ENCODE measurements around the gene NTMT1. TPM values are rescaled to one million over a fixed set of nuclear protein-coding genes. Genes with fewer than 3 reads are reported as not detected.

Gene NTMT1
- total RNA-seq, 1 donor from 2014 or later = 18.8 TPM

GRCh38 chr9:129613520-129614175, 12.3 kb upstream of the NTMT1 start:
- H3K27me3 ChIP-seq (ENCODE audit: control insufficient read depth in 3 of 3, insufficient read depth in 3 of 3, low read length in 3 of 3) = peaks cover 0 to 3% (median 0%) of the 10 kb centered on the region in 3 donors
- peaks cover 11 to 18% (median 16%) of the 10 kb centered on the region in 3 donors for H3K4me1 ChIP-seq (ENCODE audit: control insufficient read depth in 3 of 3, insufficient read depth in 3 of 3, low read length in 3 of 3)
- no peak overlapping the region for H3K27ac ChIP-seq (ENCODE audit: low read depth, low read length)
- no peak overlapping the region for H3K4me3 ChIP-seq (ENCODE audit: low read length in 3 of 3)
- no peaks in the 10 kb centered on the region for H3K36me3 ChIP-seq (ENCODE audit: control insufficient read depth in 3 of 3, insufficient read depth in 3 of 3, low read length in 3 of 3)
- no peak overlapping the region for H3K9ac ChIP-seq (ENCODE audit: low read depth in 1 of 3, low read length in 3 of 3)
- no peaks in the 10 kb centered on the region for H3K9me3 ChIP-seq (ENCODE audit: control insufficient read depth in 3 of 3, low read length in 3 of 3)

- Histone ChIP-seq H3K27me3 (ENCODE audit: control insufficient read depth in 3 of 3, insufficient read depth in 3 of 3, low read length in 3 of 3) (peaks cover 4 to 12% (median 5%) of the 10 kb centered on the region in 3 donors), H3K36me3 (ENCODE audit: control insufficient read depth in 3 of 3, insufficient read depth in 3 of 3, low read length in 3 of 3) (no peaks in the 10 kb centered on the region), H3K9ac (ENCODE audit: low read depth in 1 of 3, low read length in 3 of 3) (no peak overlapping the region), H3K9me3 (ENCODE audit: control insufficient read depth in 3 of 3, low read length in 3 of 3) (no peaks in the 10 kb centered on the region), H3K4me1 (ENCODE audit: control insufficient read depth in 3 of 3, insufficient read depth in 3 of 3, low read length in 3 of 3) (peaks cover 9 to 15% (median 9%) of the 10 kb centered on the region in 3 donors), H3K4me3 (ENCODE audit: low read length in 3 of 3) (no peak overlapping the region), H3K27ac (ENCODE audit: low read depth, low read length) (no peak overlapping the region)
Measured at GRCh38 chr9:129614932-129615331, 11.0 kb upstream of the NTMT1 start.

- Histone ChIP-seq H3K27me3 (ENCODE audit: control insufficient read depth in 3 of 3, insufficient read depth in 3 of 3, low read length in 3 of 3) (peaks cover 4 to 16% (median 12%) of the 10 kb centered on the region in 3 donors), H3K9me3 (ENCODE audit: control insufficient read depth in 3 of 3, low read length in 3 of 3) (no peaks in the 10 kb centered on the region), H3K9ac (ENCODE audit: low read depth in 1 of 3, low read length in 3 of 3) (no peak overlapping the region), H3K27ac (ENCODE audit: low read depth, low read length) (no peak overlapping the region), H3K4me3 (ENCODE audit: low read length in 3 of 3) (no peak overlapping the region), H3K4me1 (ENCODE audit: control insufficient read depth in 3 of 3, insufficient read depth in 3 of 3, low read length in 3 of 3) (peaks cover 11 to 19% (median 13%) of the 10 kb centered on the region in 3 donors), H3K36me3 (ENCODE audit: control insufficient read depth in 3 of 3, insufficient read depth in 3 of 3, low read length in 3 of 3) (no peaks in the 10 kb centered on the region)
Measured at GRCh38 chr9:129615407-129616285, 10.3 kb upstream of the NTMT1 start.

- H3K27me3 ChIP-seq (ENCODE audit: control insufficient read depth in 3 of 3, insufficient read depth in 3 of 3, low read length in 3 of 3) = peaks cover 4 to 22% (median 21%) of the 10 kb centered on the region in 3 donors
- no peak overlapping the region for H3K9ac ChIP-seq (ENCODE audit: low read depth in 1 of 3, low read length in 3 of 3)
- peaks cover 5 to 12% (median 12%) of the 10 kb centered on the region in 3 donors for H3K4me1 ChIP-seq (ENCODE audit: control insufficient read depth in 3 of 3, insufficient read depth in 3 of 3, low read length in 3 of 3)
- no peak overlapping the region for H3K4me3 ChIP-seq (ENCODE audit: low read length in 3 of 3)
- no peak overlapping the region for H3K27ac ChIP-seq (ENCODE audit: low read depth, low read length)
- no peaks in the 10 kb centered on the region for H3K9me3 ChIP-seq (ENCODE audit: control insufficient read depth in 3 of 3, low read length in 3 of 3)
- no peaks in the 10 kb centered on the region for H3K36me3 ChIP-seq (ENCODE audit: control insufficient read depth in 3 of 3, insufficient read depth in 3 of 3, low read length in 3 of 3)
Measured at GRCh38 chr9:129617167-129617566, 8.8 kb upstream of the NTMT1 start.

GRCh38 chr9:129619787-129620668, 5.9 kb upstream of the NTMT1 start:
- Histone ChIP-seq H3K9me3 (ENCODE audit: control insufficient read depth in 3 of 3, low read length in 3 of 3) (no peaks in the 10 kb centered on the region), H3K9ac (ENCODE audit: low read depth in 1 of 3, low read length in 3 of 3) (peak overlapping the region; percentile 14 to 70 (median 51)), H3K36me3 (ENCODE audit: control insufficient read depth in 3 of 3, insufficient read depth in 3 of 3, low read length in 3 of 3) (no peaks in the 10 kb centered on the region), H3K27me3 (ENCODE audit: control insufficient read depth in 3 of 3, insufficient read depth in 3 of 3, low read length in 3 of 3) (peaks cover 4 to 22% (median 21%) of the 10 kb centered on the region in 3 donors), H3K27ac (ENCODE audit: low read depth, low read length) (no peak overlapping the region), H3K4me3 (ENCODE audit: low read length in 3 of 3) (peak overlapping the region; percentile 7 to 58 (median 43)), H3K4me1 (ENCODE audit: control insufficient read depth in 3 of 3, insufficient read depth in 3 of 3, low read length in 3 of 3) (peaks cover 7 to 14% (median 12%) of the 10 kb centered on the region in 3 donors)

GRCh38 chr9:129620669-129621295, 5.2 kb upstream of the NTMT1 start, which contains the start of gene C9orf50:
C9orf50 (minus strand) TSS chr9:129621101; CDS start chr9:129620574, 527 bp downstream.
- Histone ChIP-seq H3K27ac (ENCODE audit: low read depth, low read length) (no peak within 1 kb of the TSS), H3K4me3 (ENCODE audit: low read length in 3 of 3) (peak within 1 kb of the TSS; percentile 7 to 58 (median 43)), H3K9ac (ENCODE audit: low read depth in 1 of 3, low read length in 3 of 3) (peak within 1 kb of the TSS; percentile 14 to 70 (median 51)), H3K9me3 (ENCODE audit: control insufficient read depth in 3 of 3, low read length in 3 of 3) (no peaks in the 10 kb centered on the region), H3K36me3 (ENCODE audit: control insufficient read depth in 3 of 3, insufficient read depth in 3 of 3, low read length in 3 of 3) (no peaks in the 10 kb centered on the region), H3K4me1 (ENCODE audit: control insufficient read depth in 3 of 3, insufficient read depth in 3 of 3, low read length in 3 of 3) (peaks cover 9 to 14% (median 12%) of the 10 kb centered on the region in 3 donors), H3K27me3 (ENCODE audit: control insufficient read depth in 3 of 3, insufficient read depth in 3 of 3, low read length in 3 of 3) (peaks cover 4 to 21% (median 19%) of the 10 kb centered on the region in 3 donors)

- Histone ChIP-seq H3K4me3 (ENCODE audit: low read length in 3 of 3) (no peak overlapping the region), H3K9ac (ENCODE audit: low read depth in 1 of 3, low read length in 3 of 3) (no peak overlapping the region), H3K9me3 (ENCODE audit: control insufficient read depth in 3 of 3, low read length in 3 of 3) (no peaks in the 10 kb centered on the region), H3K27me3 (ENCODE audit: control insufficient read depth in 3 of 3, insufficient read depth in 3 of 3, low read length in 3 of 3) (peaks cover 4 to 21% (median 19%) of the 10 kb centered on the region in 3 donors), H3K4me1 (ENCODE audit: control insufficient read depth in 3 of 3, insufficient read depth in 3 of 3, low read length in 3 of 3) (peaks cover 28 to 35% (median 34%) of the 10 kb centered on the region in 3 donors), H3K27ac (ENCODE audit: low read depth, low read length) (no peak overlapping the region), H3K36me3 (ENCODE audit: control insufficient read depth in 3 of 3, insufficient read depth in 3 of 3, low read length in 3 of 3) (peaks cover 0 to 4% (median 0%) of the 10 kb centered on the region in 3 donors)
Measured at GRCh38 chr9:129623331-129623730, 2.6 kb upstream of the NTMT1 start.

GRCh38 chr9:129624168-129624759, 1.7 kb upstream of the NTMT1 start:
- peaks cover 0 to 6% (median 0%) of the 10 kb centered on the region in 3 donors for H3K36me3 ChIP-seq (ENCODE audit: control insufficient read depth in 3 of 3, insufficient read depth in 3 of 3, low read length in 3 of 3)
- H3K4me1 ChIP-seq (ENCODE audit: control insufficient read depth in 3 of 3, insufficient read depth in 3 of 3, low read length in 3 of 3) = peaks cover 38 to 45% (median 43%) of the 10 kb centered on the region in 3 donors
- no peak overlapping the region for H3K4me3 ChIP-seq (ENCODE audit: low read length in 3 of 3)
- H3K27ac ChIP-seq (ENCODE audit: low read depth, low read length) = no peak overlapping the region
- no peaks in the 10 kb centered on the region for H3K9me3 ChIP-seq (ENCODE audit: control insufficient read depth in 3 of 3, low read length in 3 of 3)
- peaks cover 4 to 21% (median 16%) of the 10 kb centered on the region in 3 donors for H3K27me3 ChIP-seq (ENCODE audit: control insufficient read depth in 3 of 3, insufficient read depth in 3 of 3, low read length in 3 of 3)
- no peak overlapping the region for H3K9ac ChIP-seq (ENCODE audit: low read depth in 1 of 3, low read length in 3 of 3)
